NCI-H345 treated with DMSO at 0.1 percent for 48 hours (cell line): ENCODE measurements around the gene SH3YL1.

Source experiments
- DNase-seq: peaks from one replicate; lab custom pipeline; 2025; ENCODE audit not compliant: unreplicated experiment; lab: John Stamatoyannopoulos, UW

SH3YL1 gene

DNA sequence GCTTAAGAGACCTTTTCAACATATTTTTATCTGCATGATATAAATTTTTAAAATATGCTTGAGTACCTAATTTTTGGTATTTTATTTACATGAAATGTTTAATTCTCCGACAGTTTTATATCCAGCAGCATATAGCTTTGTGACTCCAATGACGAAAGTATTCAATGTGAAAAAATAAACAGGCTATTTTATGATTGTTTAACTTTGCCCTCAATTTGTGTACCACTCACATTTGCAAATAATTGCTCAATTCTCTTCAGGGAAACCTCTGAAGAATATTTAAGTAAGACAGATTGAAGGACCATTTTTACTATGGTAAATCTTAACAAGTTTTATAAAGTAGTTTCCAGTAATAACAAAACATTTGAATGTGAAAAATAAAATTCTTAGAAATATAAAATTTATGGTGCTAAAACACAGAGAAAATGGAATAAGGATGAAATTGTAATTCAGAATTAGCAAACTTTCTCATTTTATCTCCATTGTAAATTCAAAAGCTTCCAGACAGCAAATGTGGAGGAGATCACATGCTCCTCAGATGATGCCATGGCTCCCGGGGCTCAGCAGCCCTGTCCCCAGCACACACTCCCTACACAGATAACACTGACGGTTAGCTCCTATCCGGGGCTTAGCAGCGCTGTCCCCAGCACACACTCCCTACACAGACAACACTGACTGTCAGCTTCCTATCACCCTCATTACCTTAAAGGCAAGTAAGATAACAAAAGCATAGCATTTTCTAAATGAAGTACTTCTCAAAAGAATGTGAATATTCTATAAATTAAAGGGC, 39.7 kb downstream of the SH3YL1 start:
- no peak for DNase-seq

- DNase-seq = no peak
Observed at GRCh38 chr2:223451-223850, 40.4 kb downstream of the SH3YL1 start.

- DNase-seq = no peak
Observed at GRCh38 chr2:216068-216467, 47.8 kb downstream of the SH3YL1 start.

- no peak for DNase-seq
Observed at GRCh38 chr2:213932-214693, 49.7 kb downstream of the SH3YL1 start.

DNA sequence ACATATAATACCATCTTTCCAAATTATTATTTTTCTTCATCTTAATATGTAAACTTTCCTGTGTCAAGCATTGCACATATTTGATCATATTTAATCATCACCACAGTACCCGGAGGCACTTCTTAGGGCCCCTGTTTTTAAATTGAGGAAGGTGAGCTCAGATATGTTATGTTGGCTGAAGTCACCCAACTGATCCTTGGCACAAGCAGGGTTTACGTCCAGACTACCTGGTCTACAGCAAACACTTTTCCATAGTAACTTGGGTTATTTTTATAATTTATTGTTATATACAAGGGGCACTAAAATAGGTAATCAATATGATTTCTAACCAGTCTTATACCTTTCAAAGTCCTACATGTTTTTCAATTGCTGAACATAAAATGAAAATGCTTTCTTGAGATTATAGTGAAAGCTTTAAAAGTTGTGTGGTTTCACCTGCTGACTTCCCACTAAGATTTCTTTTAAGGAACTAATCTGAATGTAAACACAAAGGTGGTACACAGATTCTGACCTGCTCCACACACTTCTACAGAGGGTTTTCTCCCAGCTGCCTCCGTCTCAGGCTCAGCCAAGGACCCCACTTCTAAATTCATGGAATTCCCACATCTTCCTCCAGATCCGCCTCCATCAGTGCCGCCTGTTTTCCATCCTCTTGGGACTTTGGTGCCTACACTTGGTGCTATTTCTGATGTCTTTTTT, 52.2 kb downstream of the SH3YL1 start:
- DNase-seq = no peak

- DNase-seq = no peak
Observed at GRCh38 chr2:210660-211059, 53.2 kb downstream of the SH3YL1 start.

GRCh38 chr2:209470-209869, 54.4 kb downstream of the SH3YL1 start:
- DNase-seq = no peak

- DNase-seq = no peak
Observed at GRCh38 chr2:208335-208734, 55.5 kb downstream of the SH3YL1 start.

GRCh38 chr2:203984-204383, 59.8 kb downstream of the SH3YL1 start:
- no peak for DNase-seq

- DNase-seq = no peak
Observed at GRCh38 chr2:203401-203800, 60.4 kb downstream of the SH3YL1 start.

GRCh38 chr2:202945-203344, 60.9 kb downstream of the SH3YL1 start:
- DNase-seq = no peak

GRCh38 chr2:201648-202433, 62.0 kb downstream of the SH3YL1 start:
- DNase-seq = no peak

DNA sequence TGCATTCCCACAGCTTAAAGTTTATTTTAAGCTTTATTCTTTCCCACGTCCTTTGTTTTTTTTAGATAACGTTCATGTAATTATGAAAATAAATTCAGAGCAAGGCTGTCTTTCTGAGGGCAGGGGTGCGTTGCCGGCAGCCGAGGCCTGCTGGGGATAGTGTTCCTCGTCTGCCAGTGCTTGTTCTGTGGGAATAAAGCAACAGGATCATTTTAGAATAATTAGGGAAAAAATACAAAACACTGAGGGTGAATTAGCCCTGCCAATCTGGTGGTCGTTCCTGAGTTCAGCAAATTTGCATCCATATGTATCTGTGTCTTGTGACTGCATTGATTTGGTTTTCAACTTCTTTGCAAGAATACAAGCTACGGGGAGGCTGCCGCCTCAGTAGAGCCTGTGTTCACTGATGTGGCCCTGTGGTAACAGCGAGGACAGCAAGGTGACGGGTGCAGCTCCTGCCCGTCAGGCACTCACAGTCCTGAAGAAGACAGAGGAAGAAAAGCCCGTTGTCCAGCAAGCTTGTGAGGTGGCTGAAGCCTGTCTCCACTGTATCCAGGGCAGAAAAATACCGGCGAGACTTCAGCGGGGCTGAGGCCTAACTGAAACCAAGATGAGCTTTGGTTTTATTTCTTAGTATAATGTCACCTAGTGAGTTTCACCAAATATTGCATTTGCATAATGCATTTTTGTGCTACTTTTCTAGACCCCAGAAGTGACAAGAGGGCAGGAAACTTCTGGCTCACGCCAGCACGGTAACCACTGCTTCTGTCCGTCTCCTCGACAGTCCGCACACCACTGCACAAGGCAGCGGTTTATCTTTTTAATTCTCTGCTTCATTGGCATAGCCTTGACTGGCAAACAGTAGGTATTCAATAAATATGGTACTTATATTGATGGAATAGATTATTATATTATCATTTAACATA, 64.5 kb downstream of the SH3YL1 start:
- DNase-seq = no peak

GRCh38 chr2:196406-196805, 67.4 kb downstream of the SH3YL1 start:
- DNase-seq = no peak

GRCh38 chr2:195932-196331, 67.9 kb downstream of the SH3YL1 start:
- DNase-seq = no peak

DNA sequence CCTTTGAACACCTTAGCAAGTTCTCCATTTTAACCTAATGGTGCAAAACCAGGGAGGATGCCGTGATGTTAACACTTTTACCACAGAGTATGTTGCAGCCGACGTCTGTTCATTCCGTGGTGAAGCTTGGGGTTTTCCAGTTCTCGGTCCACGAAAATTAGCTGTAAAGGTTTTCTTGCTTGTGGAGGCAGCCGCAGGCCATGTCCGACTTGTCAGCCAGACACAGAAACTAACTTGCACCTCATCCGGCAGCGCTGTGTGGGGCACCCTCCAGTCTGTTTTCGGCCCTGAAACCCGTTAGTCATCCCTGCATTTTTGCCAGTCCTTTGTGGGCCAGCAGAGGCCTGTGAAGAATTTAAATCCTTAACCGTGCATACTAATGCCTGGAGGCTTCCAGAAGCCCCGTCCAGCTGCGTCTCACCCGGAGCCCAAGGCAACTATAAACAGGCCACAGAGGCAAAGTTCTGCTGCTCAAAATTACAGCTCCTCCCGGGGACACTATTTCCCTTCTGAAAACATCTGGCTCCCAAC, 70.6 kb downstream of the SH3YL1 start:
- no peak for DNase-seq

- DNase-seq = no peak
Observed at GRCh38 chr2:191311-192190, 72.3 kb downstream of the SH3YL1 start.

GRCh38 chr2:187825-188224, 76.0 kb downstream of the SH3YL1 start:
- DNase-seq = no peak

GRCh38 chr2:185221-185620, 78.6 kb downstream of the SH3YL1 start:
- DNase-seq = no peak
